ENCODE data around the gene ITPKC. TPM values are rescaled to one million over a fixed set of nuclear protein-coding genes. Genes with fewer than 3 reads are reported as not detected.
A peak's percentile ranks its signal among the peaks of the same experiment; 100 is the strongest.
"Not testable (repeated sequence)": the region's sequence is repeated elsewhere in the genome, so short reads cannot be mapped to it uniquely, and the experiment has no call there.

Gene ITPKC
- total RNA-seq, 1 donor from 2014 or later, result 6.5 TPM

- no peaks in the 10 kb centered on the region for H3K4me1 Mint-ChIP-seq
- no peak overlapping the region for H3K27ac ChIP-seq
Measured at GRCh38 chr19:40768869-40769268, 52.0 kb downstream of the ITPKC start.

GRCh38 chr19:40771101-40771862 is 54.4 kb downstream of the ITPKC start:
- not testable (repeated sequence) for H3K9me3 Mint-ChIP-seq; H3F3A ChIP-seq (ENCODE audit: low read depth); H4K20me1 ChIP-seq (ENCODE audit: low read depth); H3K27me3 Mint-ChIP-seq (ENCODE audit: insufficient read depth, low read depth); H3K9ac ChIP-seq; H3K9me3 ChIP-seq (ENCODE audit: low read depth); H3K36me3 ChIP-seq; H2AFZ ChIP-seq (replicated peaks); H3K27ac ChIP-seq; H3K4me1 Mint-ChIP-seq; H3K4me3 ChIP-seq; DNase-seq (ENCODE audit: low spot score); H3K79me2 ChIP-seq (ENCODE audit: low read depth); H3K4me2 ChIP-seq; H3K4me1 ChIP-seq; H3K27me3 ChIP-seq
- Mint-ChIP-seq H3K36me3 (peaks cover 11% of the 10 kb centered on the region), H3K27ac (peak overlapping the region; percentile 37), H3K4me3 (peak overlapping the region; percentile 35)

More at GRCh38 chr19:40768869-40769268, 52.0 kb downstream of the ITPKC start:
- Histone ChIP-seq H3K4me1 (no peaks in the 10 kb centered on the region), H3K4me3 (no peak overlapping the region), H3K9me3 (ENCODE audit: low read depth) (no peaks in the 10 kb centered on the region), H3K36me3 (no peaks in the 10 kb centered on the region), H2AFZ (replicated peaks) (no peak overlapping the region), H4K20me1 (ENCODE audit: low read depth) (peaks cover 12% of the 10 kb centered on the region), H3K9ac (no peak overlapping the region), H3K4me2 (no peak overlapping the region), H3F3A (ENCODE audit: low read depth) (peaks cover 25% of the 10 kb centered on the region), H3K27me3 (no peaks in the 10 kb centered on the region), H3K79me2 (ENCODE audit: low read depth) (no peaks in the 10 kb centered on the region)
- Mint-ChIP-seq H3K27me3 (ENCODE audit: insufficient read depth, low read depth) (peaks cover 2% of the 10 kb centered on the region), H3K9me3 (no peaks in the 10 kb centered on the region), H3K27ac (no peak overlapping the region), H3K36me3 (peaks cover 30% of the 10 kb centered on the region), H3K4me3 (no peak overlapping the region)
- no peak for TF ChIP-seq EZH2phosphoT487 (IDR thresholded peaks at IDR 0.05)
- TF ChIP-seq CTCF (IDR thresholded peaks at IDR 0.05), result no peak
- DNase-seq (ENCODE audit: low spot score), result no peak

GRCh38 chr19:40774916-40775631 is 58.2 kb downstream of the ITPKC start, which contains the start of gene MIA:
Gene MIA (plus strand): TSS chr19:40775521. CDS start chr19:40775543, 22 bp downstream.
- no peaks in the 10 kb centered on the region for H3K36me3 ChIP-seq
- no peak within 1 kb of the TSS for H2AFZ ChIP-seq (replicated peaks)
- no peak within 1 kb of the TSS for H3K4me3 ChIP-seq
- peaks cover 18% of the 10 kb centered on the region for H3K4me1 Mint-ChIP-seq
- peaks cover 10% of the 10 kb centered on the region for H3K36me3 Mint-ChIP-seq
- no peaks in the 10 kb centered on the region for H3K27me3 ChIP-seq
- H3K27me3 Mint-ChIP-seq (ENCODE audit: insufficient read depth, low read depth), result peaks cover 2% of the 10 kb centered on the region
- no peaks in the 10 kb centered on the region for H3K79me2 ChIP-seq (ENCODE audit: low read depth)
- H3K4me2 ChIP-seq, result no peak within 1 kb of the TSS
- H3K4me1 ChIP-seq, result peaks cover 4% of the 10 kb centered on the region
- no peak within 1 kb of the TSS for H3K9ac ChIP-seq
- no peak for TF ChIP-seq EZH2phosphoT487 (IDR thresholded peaks at IDR 0.05)
- TF ChIP-seq CTCF (IDR thresholded peaks at IDR 0.05), result no peak
- no peak for TF ChIP-seq EZH2 (IDR thresholded peaks at IDR 0.05)
- peak within 1 kb of the TSS; percentile 75 for H3K4me3 Mint-ChIP-seq
- H3F3A ChIP-seq (ENCODE audit: low read depth), result peaks cover 26% of the 10 kb centered on the region
- H3K9me3 Mint-ChIP-seq, result no peaks in the 10 kb centered on the region
- no peaks in the 10 kb centered on the region for H3K9me3 ChIP-seq (ENCODE audit: low read depth)
- H3K27ac Mint-ChIP-seq, result no peak within 1 kb of the TSS
- no peak within 1 kb of the TSS for H3K27ac ChIP-seq
- no peak for DNase-seq (ENCODE audit: low spot score)
- H4K20me1 ChIP-seq (ENCODE audit: low read depth), result no peaks in the 10 kb centered on the region

- H3K9ac ChIP-seq, result no peak overlapping the region
- H4K20me1 ChIP-seq (ENCODE audit: low read depth), result no peaks in the 10 kb centered on the region
- DNase-seq (ENCODE audit: low spot score), result no peak
- no peak overlapping the region for H3K4me3 ChIP-seq
- Mint-ChIP-seq H3K27ac (no peak overlapping the region), H3K9me3 (no peaks in the 10 kb centered on the region), H3K36me3 (peaks cover 7% of the 10 kb centered on the region), H3K4me1 (peaks cover 18% of the 10 kb centered on the region), H3K4me3 (peak overlapping the region; percentile 75), H3K27me3 (ENCODE audit: insufficient read depth, low read depth) (peaks cover 2% of the 10 kb centered on the region)
- H3K27ac ChIP-seq, result no peak overlapping the region
- no peaks in the 10 kb centered on the region for H3K27me3 ChIP-seq
- H3F3A ChIP-seq (ENCODE audit: low read depth), result peaks cover 26% of the 10 kb centered on the region
- H3K4me2 ChIP-seq, result no peak overlapping the region
- H2AFZ ChIP-seq (replicated peaks), result no peak overlapping the region
- no peaks in the 10 kb centered on the region for H3K9me3 ChIP-seq (ENCODE audit: low read depth)
- H3K79me2 ChIP-seq (ENCODE audit: low read depth), result no peaks in the 10 kb centered on the region
- TF ChIP-seq EZH2phosphoT487 (IDR thresholded peaks at IDR 0.05) (no peak), EZH2 (IDR thresholded peaks at IDR 0.05) (no peak), CTCF (IDR thresholded peaks at IDR 0.05) (no peak)
- peaks cover 4% of the 10 kb centered on the region for H3K4me1 ChIP-seq
- H3K36me3 ChIP-seq, result no peaks in the 10 kb centered on the region
Measured at GRCh38 chr19:40775632-40776022, 58.7 kb downstream of the ITPKC start.

Data from neural progenitor cell (in vitro differentiated cells).